Breast epithelium (tissue), 3 donors: Measurements from ENCODE around the gene ZNF566.

ENCODE experiments used
- CTCF ChIP-seq, 3 donors: fragments of 450-650 bp; IDR thresholded peaks; one replicate each; pipeline ENCODE4 v1.5.1; 2016 to 2017; ENCODE audit warnings: antibody characterized with exemption in 3 of 3, mild to moderate bottlenecking in 3 of 3, moderate library complexity in 3 of 3
- POLR2A ChIP-seq: fragments of 450-650 bp; IDR thresholded peaks from one replicate; pipeline ENCODE4 v1.6.1; 2016; ENCODE audit warnings: antibody characterized with exemption, mild to moderate bottlenecking, moderate library complexity

GRCh38 chr19:36488846-36489117 lies 579 bp downstream of the ZNF566 start:
- TF ChIP-seq CTCF (IDR thresholded peaks at IDR 0.05) (no peak), POLR2A (no peak)
